BJ (cell line): ENCODE measurements around the gene CSTA. TPM values are rescaled to one million over a fixed set of nuclear protein-coding genes. Genes with fewer than 3 reads are reported as not detected.

Experiments
- CTCF ChIA-PET: fragments of 350-600 bp; formaldehyde crosslinking; extraction: SDS; loops from one replicate; lab custom pipeline; 2021; ENCODE audit warnings: antibody characterized with exemption, inconsistent platforms; lab: Yijun Ruan, JAX
- POLR2A ChIA-PET: fragments of 300-600 bp; sonication (Branson Sonifier 250); formaldehyde crosslinking; extraction: SDS; loops from one replicate; lab custom pipeline; 2021; ENCODE audit warnings: antibody characterized with exemption; lab: Charles Lee
- DNase-seq: peaks from one replicate; pipeline ENCODE4 v3.0.0-alpha.2; 2011; ENCODE audit warnings: low read depth
- H3K27me3 ChIP-seq: 2 replicates; pipeline ENCODE4 v1.6.0; 2011; ENCODE audit warnings: low read length; ENCODE audit not compliant: control insufficient read depth, insufficient read depth
- H3K36me3 ChIP-seq: 2 replicates; pipeline ENCODE4 v1.5.1; 2011; ENCODE audit warnings: low read length; ENCODE audit not compliant: control insufficient read depth, insufficient read depth
- H3K4me3 ChIP-seq: 2 replicates; pipeline ENCODE4 v1.5.1; 2011; ENCODE audit warnings: low read depth, mild to moderate bottlenecking, control low read depth, low read length
- CTCF ChIP-seq: IDR thresholded peaks from 2 replicates; pipeline ENCODE4 v1.5.1; 2011; ENCODE audit warnings: low read depth, mild to moderate bottlenecking, control low read depth, inconsistent platforms, low read length, moderate library complexity; ENCODE audit not compliant: insufficient read depth
- polyA plus RNA-seq: library from polyadenylated mRNA; depleted of rRNA; stranded (reverse); fragments of >200 nt; gene quantifications from 2 replicates; pipeline ENCODE4 v1.2.3, GENCODE V29; 2011

CSTA gene
- polyA plus RNA-seq, 1 experiment, result 0.49 TPM

GRCh38 chr3:122353215-122353614 is 28.2 kb downstream of the CSTA start:
- no peaks in the 10 kb centered on the region for H3K36me3 ChIP-seq
- H3K27me3 ChIP-seq, result no peaks in the 10 kb centered on the region
- ChIA-PET CTCF (interaction anchor here (0.6 kb wide), 1 partner anchor 47 kb away, joined by 3 read pairs; no protein-coding TSS in a partner anchor), POLR2A (no interaction called here)
- DNase-seq, result no peak
- no peak overlapping the region for H3K4me3 ChIP-seq
- no peak for TF ChIP-seq CTCF

GRCh38 chr3:122353893-122354401 is 28.9 kb downstream of the CSTA start:
- POLR2A ChIA-PET, result no interaction called here
- no peak for DNase-seq
- CTCF ChIA-PET, result interaction anchor here (0.6 kb wide), 1 partner anchor 47 kb away, joined by 3 read pairs; no protein-coding TSS in a partner anchor
- Histone ChIP-seq H3K36me3 (no peaks in the 10 kb centered on the region), H3K4me3 (no peak overlapping the region), H3K27me3 (no peaks in the 10 kb centered on the region)
- no peak for TF ChIP-seq CTCF

DNA sequence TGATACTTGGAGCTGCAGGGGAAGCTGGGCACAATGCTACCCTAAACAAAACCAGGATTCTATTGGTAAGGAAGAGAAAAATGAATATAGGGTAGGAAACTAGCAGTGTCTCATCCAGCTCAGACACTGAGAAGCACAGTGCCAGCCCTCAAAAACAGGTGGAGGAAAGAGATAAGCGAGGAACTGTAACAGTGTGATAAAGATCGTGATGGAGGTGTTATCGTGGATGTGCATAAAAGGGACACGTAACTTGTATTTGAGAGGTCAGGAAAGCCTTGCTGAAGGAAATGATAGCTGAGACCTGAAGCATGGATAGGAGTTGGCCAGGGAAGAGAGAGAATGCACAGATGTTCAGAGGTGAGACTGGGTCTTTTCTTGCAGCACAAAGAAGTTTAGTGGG is 30.6 kb downstream of the CSTA start:
- Histone ChIP-seq H3K27me3 (no peaks in the 10 kb centered on the region), H3K4me3 (no peak overlapping the region), H3K36me3 (no peaks in the 10 kb centered on the region)
- TF ChIP-seq CTCF, result no peak
- DNase-seq, result no peak
- ChIA-PET POLR2A (no interaction called here), CTCF (no interaction called here)

- peak; percentile 27; the same call in 1 of the 2 replicates for TF ChIP-seq CTCF
- Histone ChIP-seq H3K4me3 (no peak overlapping the region), H3K27me3 (no peaks in the 10 kb centered on the region), H3K36me3 (no peaks in the 10 kb centered on the region; the same call in 1 of the 2 replicates)
- no peak for DNase-seq
- ChIA-PET CTCF (interaction anchor here (0.6 kb wide), 3 partner anchors 255 to 1543 kb away, joined by 3 read pairs; no protein-coding TSS in a partner anchor), POLR2A (no interaction called here)
Observed at GRCh38 chr3:122356402-122356801, 31.4 kb downstream of the CSTA start.

DNA sequence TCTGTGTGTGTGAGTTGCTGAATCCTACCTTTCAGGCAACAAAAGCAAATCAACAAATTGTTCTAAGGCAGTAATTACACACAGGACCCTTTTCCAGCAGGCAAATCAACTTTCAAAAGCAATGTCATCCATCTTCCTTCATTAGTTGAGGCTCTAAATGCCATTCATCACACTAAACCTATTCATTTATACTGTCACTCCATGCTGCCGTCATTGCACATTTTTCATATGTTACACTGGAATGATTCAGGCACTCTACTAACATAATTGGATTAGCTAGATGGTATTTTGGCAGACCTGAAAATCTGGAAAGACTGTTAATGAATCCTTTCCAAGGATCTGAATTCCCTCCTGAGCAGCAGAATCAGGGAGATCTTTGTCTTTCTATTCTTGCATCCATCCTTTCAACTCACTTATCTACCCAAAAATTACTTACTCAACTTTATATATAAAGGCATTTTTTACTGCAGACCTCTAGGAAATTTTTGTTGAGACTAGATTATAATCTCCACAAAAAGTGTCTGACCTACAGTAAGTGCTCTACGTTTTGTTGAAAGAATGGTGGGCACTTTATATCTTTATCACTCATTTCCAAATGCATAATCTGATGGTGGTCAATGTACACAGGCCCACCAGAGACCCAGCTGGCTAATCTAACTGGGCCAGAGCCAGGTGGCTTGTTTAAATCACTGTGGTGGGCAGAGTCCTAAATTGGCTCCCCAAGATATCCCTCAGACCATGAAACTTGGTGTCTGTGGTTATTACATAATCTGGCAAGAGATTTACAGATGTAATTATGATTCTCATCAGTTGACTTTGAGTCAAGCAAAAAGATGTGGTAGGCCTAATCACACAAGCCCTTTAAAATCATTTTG is 33.0 kb downstream of the CSTA start:
- POLR2A ChIA-PET, result interaction anchor here (0.6 kb wide), 1 partner anchor 11 kb away, joined by 3 read pairs; no protein-coding TSS in a partner anchor
- no peaks in the 10 kb centered on the region for H3K27me3 ChIP-seq
- DNase-seq, result no peak

More for the DNA sequence above, 33.0 kb downstream of the CSTA start:
- TF ChIP-seq CTCF, result no peak
- H3K36me3 ChIP-seq, result peaks cover 1% of the 10 kb centered on the region; the same call in 1 of the 2 replicates
- CTCF ChIA-PET, result interaction anchor here (0.9 to 1.1 kb wide), 2 partner anchors 9 to 13 kb away, joined by 3 to 5 read pairs; no protein-coding TSS in a partner anchor
- no peak overlapping the region for H3K4me3 ChIP-seq
